Measurements from ENCODE around the gene PTPN5.

GRCh38 chr11:18700375-18700774 is 91.2 kb downstream of the PTPN5 start:
- TF ChIP-seq RARB (CRISPR knock-in tag; IDR thresholded peaks at IDR 0.05) (no peak), ESRRG (CRISPR knock-in tag; IDR thresholded peaks at IDR 0.05) (no peak), ARNTL (CRISPR knock-in tag; IDR thresholded peaks at IDR 0.05; ENCODE audit: borderline replicate concordance, low read depth) (no peak), ZFP30 (CRISPR knock-in tag; IDR thresholded peaks at IDR 0.05) (no peak), ZNF70 (CRISPR knock-in tag; IDR thresholded peaks at IDR 0.05) (no peak), ZNF8 (CRISPR knock-in tag; IDR thresholded peaks at IDR 0.05) (no peak), OSR1 (CRISPR knock-in tag; IDR thresholded peaks at IDR 0.05) (no peak), PPARA (CRISPR knock-in tag; IDR thresholded peaks at IDR 0.05; ENCODE audit: borderline replicate concordance) (no peak), CSDC2 (CRISPR knock-in tag; IDR thresholded peaks at IDR 0.05) (no peak), ZFP3 (CRISPR knock-in tag; IDR thresholded peaks at IDR 0.05) (no peak), ZC3H10 (CRISPR knock-in tag; IDR thresholded peaks at IDR 0.05) (no peak), SNAI2 (CRISPR knock-in tag; IDR thresholded peaks at IDR 0.05) (no peak)
- TF ChIP-seq, protein P1, sequence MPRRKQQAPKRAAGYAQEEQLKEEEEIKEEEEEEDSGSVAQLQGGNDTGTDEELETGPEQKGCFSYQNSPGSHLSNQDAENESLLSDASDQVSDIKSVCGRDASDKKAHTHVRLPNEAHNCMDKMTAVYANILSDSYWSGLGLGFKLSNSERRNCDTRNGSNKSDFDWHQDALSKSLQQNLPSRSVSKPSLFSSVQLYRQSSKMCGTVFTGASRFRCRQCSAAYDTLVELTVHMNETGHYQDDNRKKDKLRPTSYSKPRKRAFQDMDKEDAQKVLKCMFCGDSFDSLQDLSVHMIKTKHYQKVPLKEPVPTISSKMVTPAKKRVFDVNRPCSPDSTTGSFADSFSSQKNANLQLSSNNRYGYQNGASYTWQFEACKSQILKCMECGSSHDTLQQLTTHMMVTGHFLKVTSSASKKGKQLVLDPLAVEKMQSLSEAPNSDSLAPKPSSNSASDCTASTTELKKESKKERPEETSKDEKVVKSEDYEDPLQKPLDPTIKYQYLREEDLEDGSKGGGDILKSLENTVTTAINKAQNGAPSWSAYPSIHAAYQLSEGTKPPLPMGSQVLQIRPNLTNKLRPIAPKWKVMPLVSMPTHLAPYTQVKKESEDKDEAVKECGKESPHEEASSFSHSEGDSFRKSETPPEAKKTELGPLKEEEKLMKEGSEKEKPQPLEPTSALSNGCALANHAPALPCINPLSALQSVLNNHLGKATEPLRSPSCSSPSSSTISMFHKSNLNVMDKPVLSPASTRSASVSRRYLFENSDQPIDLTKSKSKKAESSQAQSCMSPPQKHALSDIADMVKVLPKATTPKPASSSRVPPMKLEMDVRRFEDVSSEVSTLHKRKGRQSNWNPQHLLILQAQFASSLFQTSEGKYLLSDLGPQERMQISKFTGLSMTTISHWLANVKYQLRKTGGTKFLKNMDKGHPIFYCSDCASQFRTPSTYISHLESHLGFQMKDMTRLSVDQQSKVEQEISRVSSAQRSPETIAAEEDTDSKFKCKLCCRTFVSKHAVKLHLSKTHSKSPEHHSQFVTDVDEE (CRISPR knock-in tag; IDR thresholded peaks at IDR 0.05), result no peak
- TF ChIP-seq, protein P2, sequence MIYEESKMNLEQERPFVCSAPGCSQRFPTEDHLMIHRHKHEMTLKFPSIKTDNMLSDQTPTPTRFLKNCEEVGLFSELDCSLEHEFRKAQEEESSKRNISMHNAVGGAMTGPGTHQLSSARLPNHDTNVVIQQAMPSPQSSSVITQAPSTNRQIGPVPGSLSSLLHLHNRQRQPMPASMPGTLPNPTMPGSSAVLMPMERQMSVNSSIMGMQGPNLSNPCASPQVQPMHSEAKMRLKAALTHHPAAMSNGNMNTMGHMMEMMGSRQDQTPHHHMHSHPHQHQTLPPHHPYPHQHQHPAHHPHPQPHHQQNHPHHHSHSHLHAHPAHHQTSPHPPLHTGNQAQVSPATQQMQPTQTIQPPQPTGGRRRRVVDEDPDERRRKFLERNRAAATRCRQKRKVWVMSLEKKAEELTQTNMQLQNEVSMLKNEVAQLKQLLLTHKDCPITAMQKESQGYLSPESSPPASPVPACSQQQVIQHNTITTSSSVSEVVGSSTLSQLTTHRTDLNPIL (CRISPR knock-in tag; IDR thresholded peaks at IDR 0.05; ENCODE audit: low read depth), result no peak

All from SK-N-SH treated with all-trans-retinoic acid at 6 μM for 48 hours (cell line).